Measurements from ENCODE around the gene SPATA9.

SPATA9 gene

GRCh38 chr5:95615164-95615467 is 67.7 kb downstream of the SPATA9 start:
- TF ChIP-seq CSDC2 (CRISPR knock-in tag; IDR thresholded peaks at IDR 0.05) = no peak
- no peak for TF ChIP-seq ARNTL (CRISPR knock-in tag; IDR thresholded peaks at IDR 0.05; ENCODE audit: borderline replicate concordance, low read depth)
- TF ChIP-seq ZFP3 (CRISPR knock-in tag; IDR thresholded peaks at IDR 0.05) = no peak
- TF ChIP-seq TOX (CRISPR knock-in tag; IDR thresholded peaks at IDR 0.05; ENCODE audit: borderline replicate concordance) = no peak
- TF ChIP-seq POU6F1 (CRISPR knock-in tag; IDR thresholded peaks at IDR 0.05; ENCODE audit: borderline replicate concordance, low read depth) = no peak
- no peak for ATAC-seq

- no peak for ATAC-seq
- TF ChIP-seq TSHZ2 (CRISPR knock-in tag; IDR thresholded peaks at IDR 0.05) = no peak
- TF ChIP-seq RARB (CRISPR knock-in tag; IDR thresholded peaks at IDR 0.05) = no peak
- TF ChIP-seq ZFP30 (CRISPR knock-in tag; IDR thresholded peaks at IDR 0.05) = no peak
- no peak for TF ChIP-seq ZC3H10 (CRISPR knock-in tag; IDR thresholded peaks at IDR 0.05)
- TF ChIP-seq ZFP3 (CRISPR knock-in tag; IDR thresholded peaks at IDR 0.05) = no peak
- TF ChIP-seq TCF4 (CRISPR knock-in tag; IDR thresholded peaks at IDR 0.05; ENCODE audit: borderline replicate concordance) = no peak
- no peak for TF ChIP-seq GLIS3 (CRISPR knock-in tag; IDR thresholded peaks at IDR 0.05)
- TF ChIP-seq PPARA (CRISPR knock-in tag; IDR thresholded peaks at IDR 0.05; ENCODE audit: borderline replicate concordance) = no peak
- TF ChIP-seq CREB5 (CRISPR knock-in tag; IDR thresholded peaks at IDR 0.05; ENCODE audit: low read depth) = no peak
- TF ChIP-seq OSR1 (CRISPR knock-in tag; IDR thresholded peaks at IDR 0.05) = no peak
- no peak for TF ChIP-seq ZNF565 (CRISPR knock-in tag; conservative IDR thresholded peaks at IDR 0.05; ENCODE audit: low read depth)
Observed at GRCh38 chr5:95613514-95613913, 69.3 kb downstream of the SPATA9 start.

- TF ChIP-seq CREB5 (CRISPR knock-in tag; IDR thresholded peaks at IDR 0.05; ENCODE audit: low read depth) (no peak), ZC3H10 (CRISPR knock-in tag; IDR thresholded peaks at IDR 0.05) (no peak), TCF4 (CRISPR knock-in tag; IDR thresholded peaks at IDR 0.05; ENCODE audit: borderline replicate concordance) (no peak), OSR1 (CRISPR knock-in tag; IDR thresholded peaks at IDR 0.05) (no peak)
- ATAC-seq = no peak
Observed at GRCh38 chr5:95611396-95611795, 71.4 kb downstream of the SPATA9 start.

- no peak for TF ChIP-seq GLIS3 (CRISPR knock-in tag; IDR thresholded peaks at IDR 0.05)
- TF ChIP-seq ZNF8 (CRISPR knock-in tag; IDR thresholded peaks at IDR 0.05) = no peak
- no peak for TF ChIP-seq CREB5 (CRISPR knock-in tag; IDR thresholded peaks at IDR 0.05; ENCODE audit: low read depth)
- no peak for TF ChIP-seq ZC3H10 (CRISPR knock-in tag; IDR thresholded peaks at IDR 0.05)
- TF ChIP-seq PATZ1 (CRISPR knock-in tag; IDR thresholded peaks at IDR 0.05; ENCODE audit: borderline replicate concordance) = no peak
- no peak for TF ChIP-seq ESRRG (CRISPR knock-in tag; IDR thresholded peaks at IDR 0.05)
- no peak for TF ChIP-seq ZFP30 (CRISPR knock-in tag; IDR thresholded peaks at IDR 0.05)
- TF ChIP-seq TOX (CRISPR knock-in tag; IDR thresholded peaks at IDR 0.05; ENCODE audit: borderline replicate concordance) = no peak
- TF ChIP-seq ARNTL (CRISPR knock-in tag; IDR thresholded peaks at IDR 0.05; ENCODE audit: borderline replicate concordance, low read depth) = no peak
- TF ChIP-seq ZNF565 (CRISPR knock-in tag; conservative IDR thresholded peaks at IDR 0.05; ENCODE audit: low read depth) = no peak
- TF ChIP-seq RARB (CRISPR knock-in tag; IDR thresholded peaks at IDR 0.05) = no peak
- TF ChIP-seq PPARA (CRISPR knock-in tag; IDR thresholded peaks at IDR 0.05; ENCODE audit: borderline replicate concordance) = no peak
- no peak for TF ChIP-seq ZFP3 (CRISPR knock-in tag; IDR thresholded peaks at IDR 0.05)
- no peak for TF ChIP-seq TSHZ2 (CRISPR knock-in tag; IDR thresholded peaks at IDR 0.05)
- no peak for TF ChIP-seq CSDC2 (CRISPR knock-in tag; IDR thresholded peaks at IDR 0.05)
- TF ChIP-seq ZNF70 (CRISPR knock-in tag; IDR thresholded peaks at IDR 0.05) = no peak
- TF ChIP-seq TCF4 (CRISPR knock-in tag; IDR thresholded peaks at IDR 0.05; ENCODE audit: borderline replicate concordance) = no peak
- TF ChIP-seq ISL1 (CRISPR knock-in tag; IDR thresholded peaks at IDR 0.05) = no peak
- no peak for TF ChIP-seq SNAI2 (CRISPR knock-in tag; IDR thresholded peaks at IDR 0.05)
- no peak for TF ChIP-seq OSR1 (CRISPR knock-in tag; IDR thresholded peaks at IDR 0.05)
- ATAC-seq = no peak
Observed at GRCh38 chr5:95610546-95610945, 72.2 kb downstream of the SPATA9 start.

All from SK-N-SH treated with all-trans-retinoic acid at 6 μM for 48 hours (cell line).